ENCODE measurements around the gene NGF.
"Not testable (repeated sequence)": the region's sequence is repeated elsewhere in the genome, so short reads cannot be mapped to it uniquely, and the experiment has no call there.

The NGF gene

DNA sequence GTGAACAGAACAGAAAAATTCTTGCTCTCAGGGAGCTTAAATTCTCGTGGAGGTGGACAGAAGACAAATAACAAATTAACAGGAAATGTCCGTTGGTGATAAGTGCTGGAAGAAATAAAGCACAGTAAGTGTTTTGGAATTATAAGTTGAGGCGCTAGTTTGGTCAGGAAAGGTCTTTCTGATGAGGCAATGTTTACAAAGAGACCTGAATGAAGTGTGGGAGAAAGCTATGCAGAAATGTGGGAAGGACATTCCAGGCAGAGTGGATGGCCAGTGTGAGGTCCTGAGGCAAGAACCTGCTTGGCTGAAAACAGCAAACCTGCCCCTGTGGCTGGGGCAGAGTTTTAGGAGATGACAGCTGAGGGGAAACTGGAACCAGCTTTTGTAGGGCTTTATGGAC is 23.3 kb downstream of the NGF start:
- DNase-seq (ENCODE audit: extremely low read depth, low read depth): no peak
- TF ChIP-seq CTCF (IDR thresholded peaks at IDR 0.05; ENCODE audit: low read depth, low read length): no peak

- no peak for DNase-seq (ENCODE audit: extremely low read depth, low read depth)
- TF ChIP-seq CTCF (IDR thresholded peaks at IDR 0.05; ENCODE audit: low read depth, low read length): no peak
Observed at GRCh38 chr1:115314092-115314491, 24.0 kb downstream of the NGF start.

DNA sequence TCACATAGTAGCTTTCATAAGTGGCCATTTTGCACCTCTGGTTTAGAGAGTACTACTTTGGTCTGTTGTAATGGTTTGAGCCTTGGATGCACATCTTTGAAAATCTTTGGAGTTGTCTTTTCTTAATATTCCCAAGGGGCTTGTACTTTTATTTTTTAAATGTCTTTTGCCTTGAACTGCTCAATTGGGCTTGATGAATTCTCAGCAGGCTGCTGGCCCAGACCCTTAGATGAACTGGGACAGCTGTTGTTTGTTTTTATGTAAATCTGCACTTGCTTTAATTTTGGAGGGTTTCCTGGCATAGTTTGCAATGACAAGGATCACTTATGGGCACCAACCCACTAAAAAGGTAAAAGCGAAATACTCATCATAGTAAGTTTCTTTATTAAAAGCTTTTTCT is 24.9 kb downstream of the NGF start:
- no peak for TF ChIP-seq CTCF (IDR thresholded peaks at IDR 0.05; ENCODE audit: low read depth, low read length)

GRCh38 chr1:115312742-115313141 is 25.3 kb downstream of the NGF start:
- TF ChIP-seq CTCF (IDR thresholded peaks at IDR 0.05; ENCODE audit: low read depth, low read length): no peak
- no peak for DNase-seq (ENCODE audit: extremely low read depth, low read depth)

More for the DNA sequence above, 24.9 kb downstream of the NGF start:
- DNase-seq (ENCODE audit: extremely low read depth, low read depth): no peak

DNA sequence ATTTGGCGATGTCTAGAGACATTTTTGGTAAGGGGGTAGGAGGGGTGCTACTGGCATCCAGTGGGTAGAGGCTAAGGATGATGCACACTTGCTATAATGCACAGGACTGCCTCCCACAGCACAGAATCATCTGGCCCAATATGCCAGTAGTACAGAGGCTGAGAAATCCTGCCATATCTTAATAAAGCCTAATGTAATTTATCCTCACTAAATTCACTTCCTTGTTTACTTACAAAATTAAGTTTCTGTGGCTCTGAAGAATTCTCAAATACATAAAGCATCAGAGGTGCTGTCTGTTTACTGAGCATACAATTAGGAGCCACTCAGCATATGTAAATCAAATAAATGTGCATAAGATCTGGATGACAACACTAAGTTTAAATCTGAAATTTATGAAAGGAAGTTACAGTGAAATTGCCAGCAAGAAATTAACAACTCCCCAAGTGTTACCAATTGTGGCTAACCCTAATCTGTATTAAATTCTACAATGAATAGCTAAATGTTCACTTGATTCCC is 26.5 kb downstream of the NGF start:
- no peak for TF ChIP-seq CTCF (IDR thresholded peaks at IDR 0.05; ENCODE audit: low read depth, low read length)
- no peak for DNase-seq (ENCODE audit: extremely low read depth, low read depth)

DNA sequence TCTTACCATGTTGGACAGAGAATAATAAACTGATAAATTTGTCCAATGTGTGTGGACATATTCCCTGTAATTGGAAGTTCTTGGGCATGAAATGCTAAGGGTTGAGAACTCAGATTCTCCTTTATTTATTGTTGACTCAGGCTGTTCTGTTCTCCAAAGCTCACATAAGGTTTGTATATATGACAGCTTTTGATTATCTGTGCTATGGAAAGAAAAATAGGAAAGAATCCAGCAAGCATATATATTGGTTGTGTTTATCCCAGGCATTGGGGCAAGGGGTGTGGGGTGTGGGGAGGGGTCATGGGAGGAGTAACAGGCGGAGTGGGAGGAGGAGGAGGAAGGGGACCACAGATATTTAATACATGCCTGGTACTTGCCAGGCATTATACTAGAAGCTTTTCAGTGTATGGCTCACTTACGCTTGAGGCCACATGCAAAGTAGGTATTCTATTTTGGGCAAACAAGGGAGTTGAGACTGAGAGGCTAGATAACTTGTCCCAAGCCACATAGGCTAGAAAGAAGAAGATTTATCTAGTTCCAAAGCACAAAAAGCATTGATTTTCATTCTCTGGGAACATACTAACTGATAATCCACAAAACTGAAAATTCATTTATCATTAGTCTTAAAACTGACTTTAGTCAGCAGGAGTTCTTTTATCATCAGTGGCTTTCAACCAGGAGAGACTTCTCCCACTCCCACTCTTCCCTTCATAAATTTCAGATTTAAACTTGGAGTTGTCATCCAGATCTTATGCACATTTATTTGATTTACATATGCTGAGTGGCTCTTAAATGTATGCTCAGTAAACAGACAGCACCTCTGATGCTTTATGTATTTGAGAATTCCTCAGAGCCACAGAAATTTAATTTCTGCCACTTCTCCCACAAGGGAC is 27.2 kb downstream of the NGF start:
- DNase-seq (ENCODE audit: extremely low read depth, low read depth): no peak

DNA sequence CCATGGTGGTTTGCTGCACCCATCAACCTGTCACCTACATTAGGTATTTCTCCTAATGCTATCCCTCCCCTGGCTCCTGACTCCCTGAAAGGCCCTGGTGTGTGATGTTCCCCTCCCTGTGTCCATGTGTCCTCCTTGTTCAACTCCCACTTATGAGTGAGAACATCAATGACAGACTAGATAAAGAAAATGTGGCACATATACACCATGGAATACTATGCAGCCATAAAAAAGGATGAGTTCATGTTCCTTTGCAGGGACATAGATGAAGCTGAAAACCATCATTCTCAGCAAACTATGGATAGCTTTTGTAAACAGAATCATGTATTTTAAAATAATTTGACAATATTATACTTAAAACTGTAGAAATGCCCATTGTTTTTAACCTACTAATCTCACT is 28.5 kb downstream of the NGF start:
- DNase-seq (ENCODE audit: extremely low read depth, low read depth): not testable (repeated sequence)

More for the DNA sequence above, 27.2 kb downstream of the NGF start:
- TF ChIP-seq CTCF (IDR thresholded peaks at IDR 0.05; ENCODE audit: low read depth, low read length): no peak

Data from AG09319 (cell line).